GM19463 (cell line): ENCODE measurements around the gene CRHR2.

Experiments used
- ATAC-seq: cut with Tn5 transposase; IDR thresholded peaks from one replicate; pipeline ENCODE4 v1.9.1; 2021; ENCODE audit warnings: mild to moderate bottlenecking, moderate library complexity; ENCODE audit not compliant: unreplicated experiment

CRHR2 gene

GRCh38 chr7:30707391-30708357 lies 25.4 kb upstream of the CRHR2 start:
- no peak for ATAC-seq

GRCh38 chr7:30706908-30707307 lies 24.7 kb upstream of the CRHR2 start:
- no peak for ATAC-seq

GRCh38 chr7:30706316-30706715 lies 24.1 kb upstream of the CRHR2 start:
- ATAC-seq: no peak

GRCh38 chr7:30705596-30705995 lies 23.3 kb upstream of the CRHR2 start:
- ATAC-seq: no peak

GRCh38 chr7:30705008-30705407 lies 22.8 kb upstream of the CRHR2 start:
- no peak for ATAC-seq

- ATAC-seq: no peak
Observed at GRCh38 chr7:30703756-30704155, 21.5 kb upstream of the CRHR2 start.

- no peak for ATAC-seq
Observed at GRCh38 chr7:30702200-30702599, 19.9 kb upstream of the CRHR2 start.

GRCh38 chr7:30700941-30701340 lies 18.7 kb upstream of the CRHR2 start:
- no peak for ATAC-seq

- no peak for ATAC-seq
Observed at GRCh38 chr7:30699706-30700495, 17.6 kb upstream of the CRHR2 start.

GRCh38 chr7:30698481-30698880 lies 16.2 kb upstream of the CRHR2 start:
- ATAC-seq: no peak

GRCh38 chr7:30697719-30698460 lies 15.6 kb upstream of the CRHR2 start:
- no peak for ATAC-seq

GRCh38 chr7:30694774-30695721 lies 12.8 kb upstream of the CRHR2 start:
- no peak for ATAC-seq

GRCh38 chr7:30694218-30694745 lies 12.0 kb upstream of the CRHR2 start:
- no peak for ATAC-seq

GRCh38 chr7:30692882-30693281 lies 10.6 kb upstream of the CRHR2 start:
- no peak for ATAC-seq

GRCh38 chr7:30692438-30692837 lies 10.2 kb upstream of the CRHR2 start:
- no peak for ATAC-seq

- no peak for ATAC-seq
Observed at GRCh38 chr7:30690011-30690410, 7.8 kb upstream of the CRHR2 start.

- ATAC-seq: no peak
Observed at GRCh38 chr7:30688718-30689221, 6.5 kb upstream of the CRHR2 start.

GRCh38 chr7:30687604-30688003 lies 5.3 kb upstream of the CRHR2 start:
- no peak for ATAC-seq

GRCh38 chr7:30684351-30684750 lies 2.1 kb upstream of the CRHR2 start:
- ATAC-seq: no peak

- no peak for ATAC-seq
Observed at GRCh38 chr7:30683816-30684215, 1.6 kb upstream of the CRHR2 start.
